NCI-H748 treated with DMSO at 0.1 percent for 48 hours (cell line): Measurements from ENCODE around the gene NRDC.

Experiments
- DNase-seq: peaks from one replicate; lab custom pipeline; 2025; lab: John Stamatoyannopoulos, UW

The NRDC gene

DNA sequence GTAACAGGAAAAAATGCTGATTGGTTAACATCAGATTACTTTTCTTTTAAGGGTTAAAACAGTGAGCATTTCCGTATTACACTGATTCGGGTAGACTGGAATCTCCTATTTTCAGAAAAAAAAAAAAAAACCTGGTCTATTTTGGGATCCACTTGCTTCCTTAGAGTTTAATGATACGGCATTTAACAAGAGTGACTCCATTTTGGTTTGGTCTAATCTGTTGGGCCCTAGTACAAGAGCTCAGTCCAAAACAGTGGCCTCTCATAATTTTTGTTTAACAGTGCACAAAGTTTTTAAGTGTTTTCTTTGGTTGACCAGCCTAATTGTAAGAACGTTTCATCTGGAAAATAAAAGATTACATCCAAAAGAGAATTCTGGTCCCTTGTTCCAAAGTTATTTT is 120.2 kb downstream of the NRDC start:
- no peak for DNase-seq

DNA sequence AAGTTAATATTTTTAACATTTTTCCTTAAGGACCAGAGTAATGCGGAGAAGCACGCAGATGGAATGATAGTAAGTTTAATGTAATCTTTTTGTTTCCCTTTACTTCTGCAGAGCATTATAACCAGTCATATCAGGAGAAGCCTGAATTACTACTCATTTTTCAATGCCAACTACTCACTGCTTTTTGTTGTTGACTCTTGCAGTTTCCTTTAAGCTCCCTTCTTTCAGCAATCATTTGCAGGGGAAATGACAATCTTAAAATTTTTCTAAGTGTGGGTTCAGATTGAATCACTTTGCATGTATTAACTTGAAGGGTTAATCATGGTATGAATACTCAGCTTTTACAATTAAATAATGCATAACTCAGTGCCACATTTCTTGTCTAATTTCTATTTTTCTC is 122.2 kb downstream of the NRDC start:
- no peak for DNase-seq

DNA sequence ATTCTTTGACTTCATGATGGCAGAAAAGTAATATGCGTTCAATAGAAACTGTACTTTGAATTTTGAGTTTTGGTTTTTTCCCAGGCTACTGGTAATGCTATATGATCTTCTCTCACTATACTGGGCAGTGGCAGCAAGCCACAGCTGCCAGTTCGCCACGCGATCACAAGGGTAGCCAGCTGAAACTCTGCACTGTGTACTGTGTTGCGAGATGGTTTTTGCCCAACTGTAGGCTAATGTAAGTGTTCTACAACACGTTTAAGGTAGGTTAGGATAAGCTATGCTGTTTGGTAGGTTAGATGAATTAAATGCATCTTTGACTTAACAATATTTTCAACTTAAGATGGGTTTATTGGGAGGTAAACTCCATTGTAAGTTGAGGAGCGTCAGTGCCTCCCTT is 123.1 kb downstream of the NRDC start:
- DNase-seq: no peak

DNA sequence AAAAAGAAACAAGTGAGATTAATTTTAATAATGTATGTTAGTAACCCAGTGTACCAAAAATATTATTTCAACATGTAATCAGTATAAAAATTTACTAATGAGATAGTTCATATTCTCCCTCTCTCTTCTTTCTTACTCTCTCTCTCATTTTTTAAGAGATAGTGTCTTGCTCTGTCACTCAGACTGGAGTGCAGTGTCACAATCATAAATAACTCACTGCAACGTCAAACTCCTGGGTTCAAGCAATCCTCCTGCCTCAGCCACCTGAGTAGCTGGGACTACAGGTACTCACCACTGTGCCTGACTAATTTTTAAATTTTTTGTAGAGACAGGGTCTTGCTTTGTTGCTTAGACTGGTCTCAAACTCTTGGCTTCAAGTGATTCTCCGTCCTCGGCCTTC is 123.9 kb downstream of the NRDC start:
- DNase-seq: no peak

DNA sequence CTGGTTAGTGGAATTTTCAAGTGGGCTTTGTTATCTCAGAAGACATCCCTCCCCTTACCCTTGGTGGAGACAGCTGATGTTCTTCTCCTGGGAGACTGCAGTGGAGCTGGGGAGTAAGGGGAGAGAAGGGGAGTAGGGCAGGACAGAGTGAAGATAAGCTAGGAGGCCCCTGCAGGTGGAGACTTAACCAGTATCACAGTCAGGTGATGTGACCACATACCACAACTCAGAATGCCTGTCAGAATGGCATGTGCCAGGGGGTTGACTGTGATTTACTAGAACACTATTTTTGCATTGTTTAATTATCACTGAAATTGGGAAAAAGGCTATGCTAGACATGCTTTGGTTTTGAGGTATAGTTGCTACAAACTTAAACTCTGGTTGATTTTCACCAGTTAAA is 124.6 kb downstream of the NRDC start:
- DNase-seq: no peak

DNA sequence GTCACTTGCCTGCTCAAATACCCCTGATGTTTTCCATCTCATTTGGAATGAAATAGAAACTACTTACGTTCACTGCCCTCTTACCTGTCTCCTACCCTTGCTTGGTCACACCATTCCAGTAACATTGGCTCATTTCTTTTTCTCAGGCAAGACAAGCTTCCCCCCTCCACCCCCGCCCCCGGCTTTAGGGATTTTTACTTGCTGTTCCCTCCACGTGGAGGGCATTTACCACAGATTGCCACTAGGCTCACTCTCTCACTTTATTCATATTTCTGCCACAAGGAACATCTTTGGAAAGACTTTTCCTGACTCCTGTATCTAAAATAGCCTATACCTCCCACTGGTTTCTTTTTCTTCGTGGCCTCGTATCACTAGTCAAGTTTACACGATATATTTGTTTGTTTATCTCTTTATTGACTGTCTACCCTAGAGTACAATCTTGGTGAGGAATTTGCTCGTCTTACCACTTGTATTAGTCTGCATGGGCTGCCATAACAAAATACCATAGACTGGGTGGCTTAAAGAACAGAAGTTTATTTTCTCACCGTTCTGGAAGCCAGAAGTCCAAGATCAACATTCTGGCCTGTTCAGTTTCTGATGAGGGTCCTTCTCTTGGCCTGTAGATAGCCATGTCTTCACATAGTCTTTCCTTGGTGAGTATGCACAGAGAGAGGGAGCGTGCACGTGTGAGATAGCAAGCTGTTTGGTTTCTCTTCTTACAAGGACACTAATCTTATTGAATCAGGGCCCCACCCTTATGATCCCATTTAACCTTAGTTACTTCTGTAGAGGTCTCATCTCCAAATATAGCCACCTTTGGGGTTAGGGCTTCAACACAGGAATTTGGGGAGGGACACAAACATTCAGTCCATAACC is 126.2 kb downstream of the NRDC start:
- DNase-seq: no peak

DNA sequence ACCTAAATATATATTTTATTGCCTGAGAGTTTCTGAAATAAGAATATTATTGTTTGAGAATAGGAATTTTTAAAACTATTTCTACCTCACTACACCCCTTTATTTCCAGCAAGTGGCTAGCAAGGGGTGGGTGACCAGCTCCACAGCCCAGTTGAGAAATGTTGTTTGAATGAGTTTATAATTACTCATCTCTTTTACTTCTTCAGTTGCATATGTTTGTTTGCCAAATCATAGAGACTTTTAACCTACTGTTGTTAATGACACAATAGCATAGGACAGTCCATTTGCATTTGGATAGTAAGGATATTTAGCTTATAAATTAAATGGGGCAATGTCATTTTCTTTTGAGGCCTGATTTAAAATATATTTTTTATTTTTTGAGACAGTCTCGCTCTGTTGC is 127.8 kb downstream of the NRDC start:
- no peak for DNase-seq

DNA sequence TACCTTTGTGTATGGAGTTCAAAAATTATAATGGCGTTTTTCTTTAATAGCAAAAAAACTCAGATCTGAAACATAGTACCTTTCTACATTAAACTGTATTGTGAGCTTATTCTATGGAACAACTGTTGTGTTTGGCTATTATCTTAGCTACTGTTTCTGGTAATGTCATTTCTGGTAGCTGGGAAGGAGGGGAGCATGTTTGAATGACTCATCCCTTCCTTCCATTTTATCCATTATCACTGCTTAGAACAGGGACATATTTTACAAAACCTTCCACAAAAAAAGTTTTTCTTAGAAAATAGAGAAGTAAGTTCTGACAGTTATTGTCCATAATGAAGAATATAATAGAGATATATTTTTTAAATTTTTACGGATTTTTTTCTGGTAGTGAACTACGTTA is 128.3 kb downstream of the NRDC start:
- DNase-seq: no peak

DNA sequence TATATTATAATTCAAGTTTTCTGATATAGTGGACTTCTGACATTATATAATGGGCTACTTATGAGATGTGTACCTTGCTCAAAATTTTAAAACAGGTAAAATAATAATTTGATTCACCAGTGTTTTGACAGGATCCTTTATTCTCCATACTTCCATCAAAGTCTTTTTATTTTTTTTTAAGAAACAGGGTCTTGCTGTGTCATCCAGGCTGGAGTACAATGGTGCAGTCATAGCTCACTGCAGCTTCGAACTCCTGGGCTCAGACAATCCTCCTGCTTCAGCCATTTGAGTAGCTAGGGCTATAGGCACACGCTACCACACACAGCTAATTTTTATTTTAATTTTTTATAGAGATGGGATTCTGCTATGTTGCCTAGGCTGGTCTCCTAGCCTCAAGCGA is 129.4 kb downstream of the NRDC start:
- DNase-seq: no peak

DNA sequence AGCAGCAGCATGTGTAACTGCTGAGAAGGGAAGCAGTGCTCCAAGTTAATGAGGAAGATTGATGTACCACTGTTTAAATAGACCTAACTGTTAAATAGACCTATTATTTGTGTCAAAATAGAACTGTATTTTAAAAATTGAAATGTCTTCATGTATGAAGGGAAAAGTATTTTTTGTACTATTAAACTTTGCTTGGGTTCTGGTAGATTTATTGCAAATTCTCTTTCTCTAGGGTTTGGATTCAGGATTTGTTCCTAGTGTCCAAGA is 133.3 kb downstream of the NRDC start:
- no peak for DNase-seq

DNA sequence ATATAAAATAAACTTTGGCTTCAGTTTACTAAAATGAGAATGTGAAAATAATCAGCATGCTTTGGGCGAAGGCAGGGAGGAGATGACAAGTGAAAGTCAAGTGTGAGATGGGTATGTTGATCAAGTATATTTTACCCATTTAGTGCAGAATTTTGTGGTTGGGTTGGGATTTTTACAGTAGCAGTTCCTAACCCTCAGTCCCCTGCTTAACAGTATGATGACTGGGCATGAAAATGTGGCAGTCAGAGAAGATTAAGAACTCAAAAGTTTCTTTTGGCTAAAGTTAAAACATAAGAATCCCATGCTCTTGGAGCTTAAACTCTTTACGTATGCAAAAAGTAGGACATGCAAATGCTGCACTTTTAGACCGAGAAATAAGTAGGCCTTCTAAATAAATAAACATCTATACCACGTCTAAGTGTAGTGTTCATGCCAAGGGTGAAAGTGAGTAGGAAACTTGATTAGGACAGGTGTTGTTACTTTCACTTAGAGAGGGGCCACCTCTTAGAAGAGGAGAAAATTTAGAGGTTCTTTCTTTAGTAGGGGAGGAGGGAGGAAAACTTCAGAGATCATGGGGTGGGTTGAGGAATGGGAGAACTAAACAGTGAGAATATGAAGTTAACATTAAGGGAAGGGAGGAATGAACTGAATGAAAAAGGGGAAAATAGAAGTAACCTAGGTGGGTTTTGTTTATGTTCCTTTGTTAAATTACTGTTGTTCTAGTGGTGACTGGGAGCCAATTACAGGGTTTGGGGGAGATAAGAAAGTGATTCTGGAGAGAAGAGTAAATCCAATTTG is 133.8 kb downstream of the NRDC start:
- DNase-seq: no peak

DNA sequence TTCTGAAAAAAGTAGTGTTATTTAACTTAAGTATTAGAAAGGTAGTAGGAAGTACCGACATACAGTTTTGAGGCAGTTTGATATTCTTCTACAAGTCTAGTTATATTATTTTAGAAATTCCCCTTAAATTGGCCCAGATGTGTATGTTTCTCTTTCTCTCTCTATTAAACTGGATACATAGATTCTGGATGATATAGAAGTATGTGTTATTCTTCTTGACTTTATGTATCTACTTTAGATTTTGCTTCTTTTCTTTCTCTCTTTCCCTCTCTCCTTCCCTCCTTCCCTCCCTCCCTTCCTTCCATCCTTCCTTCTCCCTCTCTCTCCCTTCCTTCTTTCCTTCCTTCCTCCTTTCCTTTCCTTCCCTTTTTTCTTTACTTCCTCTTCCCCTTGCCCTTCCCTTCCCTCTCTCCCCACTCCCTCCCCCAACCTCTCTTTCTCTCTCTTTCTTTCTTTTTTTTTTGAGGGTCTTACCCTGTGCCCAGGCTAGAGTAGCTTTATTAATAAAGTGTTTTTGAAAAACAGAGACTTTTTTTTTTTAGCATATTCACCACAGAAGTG is 137.3 kb downstream of the NRDC start:
- DNase-seq: no peak

DNA sequence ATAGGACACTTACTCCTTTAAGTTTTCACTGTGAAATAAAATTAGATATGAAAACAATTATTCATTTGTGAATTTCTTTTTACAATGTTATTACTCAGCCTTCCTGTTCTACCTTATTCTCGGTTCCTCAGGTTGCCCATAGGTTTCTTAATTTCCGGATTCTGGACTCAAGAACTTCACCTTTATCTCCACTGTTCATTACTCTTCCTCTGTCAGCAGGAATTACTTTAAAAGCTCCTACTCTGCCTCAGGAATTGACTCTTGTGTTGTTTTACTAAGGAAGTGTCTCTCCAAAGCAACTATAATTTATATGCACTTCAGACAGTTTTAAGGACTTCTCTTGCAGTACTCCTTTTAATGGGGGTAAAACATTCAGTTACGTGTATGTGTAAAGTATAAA is 137.9 kb downstream of the NRDC start:
- no peak for DNase-seq
